HuH-7.5 (cell line): ENCODE results near the gene ALG12.

Experiments
- DNase-seq: peaks from one replicate; pipeline ENCODE4 v3.0.0; 2011; ENCODE audit warnings: low spot score

The ALG12 gene

DNA sequence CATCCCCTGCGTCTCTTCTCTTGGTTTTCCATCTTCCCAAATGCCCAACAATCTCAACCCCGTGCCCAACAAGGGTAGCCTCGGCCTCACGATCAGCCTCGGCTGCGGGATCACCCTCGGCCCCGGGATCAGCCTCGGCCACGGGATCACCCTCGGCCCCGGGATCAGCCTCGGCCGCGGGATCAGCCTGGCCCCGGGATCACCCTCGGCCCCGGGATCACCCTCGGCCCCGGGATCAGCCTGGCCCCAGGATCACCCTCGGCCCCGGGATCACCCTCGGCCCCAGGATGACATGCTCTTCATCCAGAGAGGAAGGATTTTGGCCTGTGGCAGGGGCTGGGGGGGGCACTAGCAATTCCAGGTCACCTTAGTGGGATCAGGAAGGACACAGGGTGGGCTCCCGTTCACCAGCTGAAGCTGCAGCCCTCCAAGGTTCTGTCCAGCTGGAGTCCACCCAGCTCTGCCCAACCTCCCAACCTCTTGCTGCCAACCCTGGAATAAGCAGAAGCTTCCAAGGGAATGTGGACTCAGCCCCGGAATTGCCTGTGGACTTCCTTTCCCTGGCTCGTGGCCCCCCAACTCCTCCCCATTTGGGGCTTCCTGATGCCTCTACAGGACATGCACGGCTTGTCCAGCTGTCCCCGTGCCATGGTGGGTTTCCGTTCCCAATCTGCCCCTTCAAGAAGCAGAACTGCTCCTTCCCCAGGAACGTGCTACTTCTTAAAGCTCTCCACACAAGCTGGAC, 6.2 kb downstream of the ALG12 start:
- no peak for DNase-seq

DNA sequence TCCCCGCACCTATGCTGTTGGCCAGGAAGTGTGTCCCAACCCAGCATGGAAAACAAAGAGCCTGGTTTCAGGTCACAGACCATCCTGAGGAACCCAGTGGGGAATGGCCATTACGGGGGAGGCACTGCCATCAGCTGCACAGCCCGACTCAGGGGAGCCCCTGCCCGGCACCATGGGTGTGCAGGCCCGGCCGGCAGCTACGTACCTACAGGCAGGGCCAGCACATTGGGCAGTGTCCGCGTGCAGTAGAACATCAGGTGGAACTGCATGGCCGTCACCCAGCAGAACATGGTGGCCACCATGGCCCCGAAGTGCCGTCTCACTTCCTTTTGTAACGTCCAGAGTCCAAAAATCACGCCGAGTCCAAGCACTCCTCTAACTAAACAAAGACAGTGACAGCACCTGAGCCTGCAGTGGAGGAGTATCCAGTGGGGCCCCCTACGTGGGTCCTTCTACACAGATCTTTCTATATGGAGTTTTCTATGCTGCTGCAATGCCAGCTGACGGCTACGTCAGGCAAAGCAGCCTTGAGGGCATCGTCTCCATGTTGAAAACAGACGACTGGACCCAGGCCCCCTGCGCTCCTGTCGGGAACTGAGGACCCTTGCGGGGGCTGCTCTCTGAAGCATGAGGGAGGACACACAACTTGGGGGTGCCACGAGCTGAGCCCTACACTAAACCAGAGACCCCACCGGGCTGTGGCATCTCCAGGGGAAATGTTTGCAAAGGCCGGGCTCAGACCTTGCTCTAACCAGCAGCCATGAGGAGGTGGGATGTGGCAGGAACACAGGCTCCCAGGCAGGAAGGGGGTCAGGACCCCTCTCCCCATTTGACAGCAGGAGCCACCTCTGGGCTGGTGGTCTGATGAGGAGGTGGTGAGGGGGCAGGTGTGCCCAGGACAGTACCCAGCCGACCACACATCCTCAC, 7.7 kb downstream of the ALG12 start:
- no peak for DNase-seq

DNA sequence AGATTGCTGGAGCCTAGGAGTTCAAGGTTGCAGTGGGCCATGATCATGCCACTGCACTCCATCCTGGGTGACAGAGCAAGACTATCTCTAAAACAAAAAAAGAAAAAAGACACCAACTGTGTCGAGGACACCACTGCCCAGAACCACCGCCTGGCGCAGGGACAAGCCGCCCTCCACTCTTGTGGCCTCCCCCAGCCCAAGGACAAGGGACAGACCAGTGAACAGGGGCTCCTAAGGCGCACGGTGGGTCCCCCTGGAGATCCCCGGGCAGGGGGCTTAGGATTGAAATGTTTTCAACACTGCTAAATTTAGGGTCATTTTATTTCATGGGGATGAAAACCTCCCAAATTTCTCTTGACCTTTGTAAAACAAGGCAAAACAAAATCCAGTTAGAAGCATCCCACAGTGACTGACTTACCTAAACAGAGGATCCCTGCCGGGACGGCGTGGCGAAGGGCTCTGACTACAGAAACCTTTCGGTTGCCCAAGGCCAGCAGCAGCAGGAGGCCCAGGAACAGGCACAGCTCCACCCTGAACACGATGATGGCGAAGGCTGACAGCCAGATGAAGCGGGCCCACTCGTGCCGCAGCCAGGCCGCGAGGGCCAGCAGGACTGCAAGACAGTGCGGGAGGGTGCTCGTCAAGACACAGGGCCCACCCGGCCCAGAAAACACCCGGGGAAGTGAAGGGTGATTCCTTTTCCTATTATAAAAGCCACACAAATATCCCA, 8.6 kb downstream of the ALG12 start:
- no peak for DNase-seq

DNA sequence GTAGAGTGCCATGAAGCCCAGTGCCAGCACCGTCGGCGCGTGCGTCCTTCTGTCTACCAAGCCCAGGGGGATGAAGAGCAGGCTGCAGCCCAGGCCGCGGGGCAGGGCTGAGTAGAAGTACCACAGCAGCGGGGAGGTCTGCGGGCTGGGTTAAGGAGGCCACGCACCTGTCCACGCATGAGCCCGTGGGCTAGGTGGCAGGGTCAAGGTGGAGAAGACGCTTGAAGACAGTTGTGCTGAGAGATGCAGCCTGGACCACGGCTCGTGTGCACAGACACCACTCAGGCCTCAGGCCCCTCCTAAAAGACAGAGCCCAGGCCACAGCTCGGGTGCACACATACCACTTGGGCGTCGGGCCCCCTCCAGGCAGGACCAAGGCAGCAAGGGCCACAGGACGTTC, 10.4 kb downstream of the ALG12 start:
- no peak for DNase-seq

DNA sequence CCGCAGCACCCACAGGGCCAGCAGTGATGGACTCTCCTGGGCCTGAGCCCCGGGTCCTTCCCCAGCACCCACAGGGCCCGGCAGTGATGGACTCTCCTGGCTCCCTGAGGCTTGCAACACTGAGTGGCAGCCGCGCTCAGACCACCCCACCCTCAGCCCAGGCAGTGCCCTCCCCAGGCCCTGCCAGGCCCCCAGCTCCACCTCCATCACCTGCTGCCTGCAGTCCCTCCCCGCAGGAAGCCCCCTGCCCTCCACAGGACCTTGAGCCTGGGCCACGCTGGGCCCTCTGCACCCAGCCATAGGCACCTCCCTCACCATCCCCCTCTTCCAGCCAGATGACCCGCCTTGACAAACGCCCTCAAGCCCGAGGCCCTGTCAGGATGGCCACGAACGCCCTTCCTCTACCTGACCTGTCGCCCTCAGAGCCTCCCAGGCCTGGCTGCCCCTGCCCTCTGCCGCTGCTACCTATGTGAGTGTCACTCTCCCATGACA, 11.4 kb downstream of the ALG12 start:
- DNase-seq: no peak

DNA sequence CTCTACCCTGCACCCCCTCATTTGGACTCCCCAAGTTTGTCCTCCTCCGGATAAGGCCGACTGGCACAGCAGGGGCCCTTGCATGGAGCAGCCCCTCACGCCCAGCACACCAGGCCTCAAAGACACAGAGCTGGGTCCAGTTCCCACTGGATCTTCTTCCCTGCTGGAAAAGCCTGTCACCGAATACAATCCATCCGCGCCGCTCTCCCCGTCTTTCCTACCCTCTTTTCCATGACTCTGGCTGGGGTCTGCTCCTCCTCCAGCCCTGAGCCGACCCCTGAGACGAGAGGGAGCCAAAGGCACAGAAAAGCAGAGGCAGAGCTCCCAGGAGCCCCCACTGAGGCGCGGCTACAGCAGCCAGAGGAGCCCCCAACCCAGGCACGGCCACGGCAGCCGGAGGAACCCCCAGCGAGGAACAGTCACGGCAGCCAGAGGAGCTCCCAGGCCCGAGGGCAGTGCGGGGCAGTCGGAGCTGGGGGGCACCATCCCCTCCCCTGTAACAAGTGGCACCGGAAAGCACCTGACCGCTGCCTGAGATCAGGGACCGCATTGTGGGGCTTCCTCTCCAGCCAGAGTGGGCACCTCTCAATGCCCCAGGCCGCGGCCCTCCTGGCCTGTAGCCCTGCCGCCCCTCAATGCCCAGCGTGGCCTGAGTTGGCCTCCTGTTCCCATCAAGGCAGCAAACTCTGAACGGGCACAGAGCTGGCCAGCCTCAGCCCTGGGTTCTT, 12.0 kb downstream of the ALG12 start:
- no peak for DNase-seq

DNA sequence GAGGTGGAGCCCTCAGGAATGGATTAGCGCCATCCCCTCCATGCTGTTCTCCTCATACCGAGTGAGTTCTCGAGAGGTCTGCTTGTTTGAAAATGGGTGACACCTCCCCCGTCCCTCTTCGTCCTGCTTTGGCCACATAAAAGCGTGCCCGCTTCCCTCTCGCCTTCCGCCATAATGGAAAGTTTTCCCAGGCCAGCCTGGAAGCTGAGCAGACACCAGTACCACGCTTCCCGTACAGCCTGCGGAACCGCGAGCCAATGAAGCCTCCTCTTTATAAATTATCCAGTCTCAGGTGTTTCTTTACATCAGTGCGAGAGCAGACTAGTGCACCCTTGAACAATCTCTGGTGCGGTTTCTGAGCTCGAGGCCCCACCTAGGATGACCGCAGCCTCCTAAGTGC, 12.8 kb downstream of the ALG12 start:
- DNase-seq: no peak

DNA sequence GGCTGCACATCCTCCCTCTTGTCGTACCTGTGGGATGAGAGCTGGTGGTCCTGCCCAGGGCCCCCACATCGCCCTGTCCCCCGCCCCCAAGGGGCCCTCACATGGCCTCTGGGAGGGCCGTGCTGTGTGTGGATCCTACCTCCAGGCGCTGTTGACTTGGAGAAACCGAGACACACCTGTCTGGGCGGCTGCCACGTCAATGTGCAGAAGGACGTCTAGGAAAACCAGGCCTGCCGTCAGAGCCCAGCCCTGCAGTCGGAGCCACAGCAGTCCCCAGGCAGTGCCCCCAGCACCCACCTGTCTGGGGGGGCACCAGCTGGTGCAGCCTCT, 14.2 kb downstream of the ALG12 start:
- DNase-seq: no peak

DNA sequence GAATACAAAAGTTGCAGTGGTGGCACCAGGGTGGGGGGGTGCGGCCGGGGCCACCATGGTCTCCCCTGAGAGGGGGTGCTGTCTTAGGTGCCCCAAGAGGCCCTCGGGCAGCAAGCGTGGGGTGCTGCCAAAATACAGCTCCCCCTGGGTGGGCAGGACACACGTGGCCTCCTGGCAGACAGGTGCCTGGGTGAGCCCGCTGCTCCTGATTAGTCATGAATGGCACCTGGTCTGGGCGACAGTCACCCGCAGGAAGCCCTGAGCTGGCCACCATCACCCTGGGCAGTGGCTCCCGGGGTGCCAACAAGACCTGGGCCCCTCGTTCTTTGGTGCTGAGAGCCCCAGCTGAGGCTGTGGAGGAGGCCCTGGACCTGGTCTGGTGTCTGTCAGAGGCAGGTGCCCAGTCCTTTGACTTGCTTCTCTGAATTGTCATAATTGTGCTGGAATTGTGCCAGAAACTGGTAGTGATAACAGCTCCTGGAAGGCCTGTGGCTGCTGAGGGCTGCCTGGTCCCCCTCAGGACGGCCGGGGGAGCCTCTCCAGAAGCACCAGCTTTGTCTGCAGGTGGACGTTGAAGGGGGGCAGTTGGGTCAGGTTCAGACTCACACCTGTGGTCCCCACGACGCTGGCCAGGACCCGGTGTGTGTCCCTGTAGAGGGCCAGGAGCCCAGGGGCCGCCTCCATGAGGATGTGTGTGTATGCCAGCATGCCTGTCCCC, 14.8 kb downstream of the ALG12 start:
- no peak for DNase-seq

DNA sequence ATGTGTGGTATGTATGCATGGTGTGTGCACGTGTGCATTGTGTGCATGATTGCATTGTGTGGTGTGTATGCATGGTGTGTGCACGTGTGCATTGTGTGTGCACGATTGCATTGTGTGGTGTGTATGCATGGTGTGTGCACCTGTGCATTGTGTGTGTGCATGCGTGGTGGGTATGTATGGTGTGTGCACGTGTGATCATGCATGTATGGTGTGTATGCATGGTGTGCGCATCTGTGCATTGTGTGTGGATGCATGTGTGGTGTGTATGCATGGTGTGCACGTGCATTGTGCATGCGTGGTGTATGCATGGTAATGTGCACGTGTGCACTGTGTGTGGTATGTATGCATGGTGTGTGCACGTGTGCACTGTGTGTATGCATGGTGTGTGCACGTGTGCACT, 16.8 kb downstream of the ALG12 start:
- DNase-seq: no peak

DNA sequence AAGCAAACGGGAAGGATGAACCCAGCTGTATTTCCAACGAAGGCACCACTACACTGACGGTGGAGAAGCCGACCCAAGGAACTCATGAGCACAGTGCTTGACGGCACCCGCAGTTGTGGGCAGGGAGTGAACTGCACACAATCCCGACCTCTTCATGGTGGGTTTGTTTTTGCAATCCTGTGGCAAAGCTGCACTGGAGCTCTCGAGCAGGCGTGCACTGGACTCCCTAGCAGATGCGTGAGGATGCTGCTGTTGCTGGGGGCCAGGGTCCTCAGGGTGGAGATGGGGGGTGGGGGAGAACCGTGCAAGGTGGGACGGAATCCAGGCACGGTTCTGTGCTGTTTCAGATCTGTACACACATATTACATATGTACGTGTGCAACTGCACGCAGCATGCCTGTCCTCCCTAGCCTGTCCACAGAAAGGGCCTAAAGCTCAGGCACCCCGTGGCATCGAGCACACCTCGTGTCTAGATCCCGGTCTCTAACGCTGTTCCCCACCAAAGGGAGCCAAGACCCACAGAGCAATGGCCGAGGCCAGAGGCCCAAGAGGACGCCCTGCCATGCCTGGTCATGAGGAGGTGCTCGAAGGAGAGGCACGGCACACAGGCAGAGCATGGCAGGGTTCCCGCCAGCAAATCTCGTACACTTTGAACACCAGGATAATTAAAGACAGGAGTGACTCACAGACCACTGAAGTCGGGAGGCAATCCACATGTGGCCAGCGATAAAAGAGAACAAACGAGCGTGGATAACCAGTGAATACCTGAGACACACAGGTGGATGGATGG, 17.6 kb downstream of the ALG12 start:
- DNase-seq: no peak

DNA sequence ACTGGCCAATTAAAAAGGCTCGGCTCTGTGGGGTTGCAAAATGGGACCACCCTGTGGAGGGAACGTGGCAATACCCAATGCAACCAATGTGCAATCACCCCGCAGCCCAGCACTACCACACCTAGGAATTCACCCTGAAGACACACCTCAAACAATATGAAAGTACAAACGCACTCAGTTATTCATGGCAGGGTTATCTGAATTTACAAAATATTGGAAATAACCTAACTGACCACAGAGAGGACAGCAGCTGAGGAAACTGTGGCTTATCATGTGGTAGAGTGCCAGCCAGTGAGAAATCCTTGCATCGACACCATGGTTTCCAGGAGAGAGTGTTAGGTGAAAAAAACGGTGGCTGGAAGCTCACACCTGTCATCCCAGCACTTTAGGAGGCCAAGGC, 18.7 kb downstream of the ALG12 start:
- no peak for DNase-seq

DNA sequence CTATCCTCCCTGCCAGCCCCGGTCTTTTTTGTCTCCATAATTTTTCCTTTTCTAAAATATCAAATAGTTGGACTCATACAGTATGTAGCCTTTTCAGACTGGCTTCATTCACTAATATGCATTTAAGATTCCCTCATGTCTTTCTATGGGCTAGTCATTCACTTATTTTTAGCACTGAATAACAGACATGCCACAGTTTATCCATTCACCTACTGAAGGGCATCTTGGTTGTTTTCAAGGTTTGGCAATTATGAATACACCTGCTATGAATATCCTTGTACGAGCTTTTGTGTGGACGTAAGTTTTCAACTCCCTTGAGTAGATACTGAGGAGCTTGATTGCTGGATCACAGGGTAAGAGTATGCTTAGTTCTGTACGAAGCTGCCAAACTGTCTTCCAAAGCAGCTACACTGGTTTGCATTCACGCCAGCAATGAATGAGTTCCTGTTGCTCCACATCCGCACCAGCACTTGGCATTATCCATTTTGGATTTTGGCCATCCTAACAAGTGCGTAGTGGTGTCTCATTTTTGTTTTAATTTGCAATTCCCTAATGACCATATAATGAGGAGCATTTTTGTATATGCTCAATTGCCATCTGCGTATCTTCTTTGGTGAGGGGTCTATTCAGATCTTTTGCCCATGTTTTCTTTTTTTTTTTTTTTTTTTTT, 21.1 kb downstream of the ALG12 start:
- DNase-seq: no peak

DNA sequence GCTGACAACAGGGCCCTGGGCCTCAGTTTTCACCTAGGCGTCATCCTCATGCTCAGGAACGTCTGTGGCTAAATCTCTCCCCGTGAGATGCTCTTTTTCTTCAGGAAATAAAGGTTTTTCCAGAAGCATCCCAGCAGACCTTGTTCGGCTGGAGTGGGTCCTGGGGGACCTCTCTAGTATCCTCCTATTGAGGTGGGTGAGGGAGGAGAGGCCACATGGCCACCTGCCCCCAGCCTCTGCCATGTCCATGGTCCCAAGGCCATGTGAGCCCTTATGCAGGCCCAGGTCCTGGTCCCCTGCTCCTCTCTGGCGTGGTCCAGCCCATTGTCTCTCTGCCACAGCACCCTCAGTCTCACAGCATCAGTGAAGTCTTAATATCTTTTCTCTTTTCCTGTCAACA, 22.0 kb downstream of the ALG12 start:
- no peak for DNase-seq

DNA sequence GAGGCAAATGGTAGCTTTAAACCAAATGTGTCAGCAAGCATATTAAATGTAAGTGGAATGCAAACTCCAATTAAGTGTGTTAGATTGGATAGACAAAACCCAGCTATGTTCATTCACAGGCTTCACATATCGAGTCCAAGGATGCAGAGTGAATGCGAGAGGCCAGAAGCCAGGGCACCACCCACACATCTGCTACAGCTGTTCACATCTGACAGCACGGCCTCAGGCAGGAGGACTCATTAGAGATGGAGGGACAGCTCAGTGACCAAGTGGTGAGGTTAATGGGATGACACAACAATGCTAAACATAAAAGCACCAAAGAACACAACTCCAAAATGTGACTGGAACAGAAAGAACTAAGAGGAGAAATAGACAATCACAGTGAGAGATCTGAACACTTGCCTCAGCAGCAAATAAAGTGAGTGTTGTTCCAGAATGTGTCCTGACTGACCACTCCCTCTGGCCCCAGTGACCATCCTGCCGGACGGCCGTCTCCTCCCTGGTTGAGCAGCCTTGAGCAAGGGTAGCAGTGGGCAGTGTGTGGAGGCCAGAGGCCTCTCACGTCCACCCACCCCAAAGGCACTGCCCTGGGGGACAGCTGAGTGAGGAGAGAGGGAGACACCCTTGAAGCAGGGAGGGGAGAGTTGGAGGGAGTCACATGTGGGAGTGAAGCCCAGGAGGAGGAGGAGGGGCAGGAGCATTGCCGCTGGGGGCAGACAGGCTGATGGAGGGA, 23.8 kb downstream of the ALG12 start:
- no peak for DNase-seq

DNA sequence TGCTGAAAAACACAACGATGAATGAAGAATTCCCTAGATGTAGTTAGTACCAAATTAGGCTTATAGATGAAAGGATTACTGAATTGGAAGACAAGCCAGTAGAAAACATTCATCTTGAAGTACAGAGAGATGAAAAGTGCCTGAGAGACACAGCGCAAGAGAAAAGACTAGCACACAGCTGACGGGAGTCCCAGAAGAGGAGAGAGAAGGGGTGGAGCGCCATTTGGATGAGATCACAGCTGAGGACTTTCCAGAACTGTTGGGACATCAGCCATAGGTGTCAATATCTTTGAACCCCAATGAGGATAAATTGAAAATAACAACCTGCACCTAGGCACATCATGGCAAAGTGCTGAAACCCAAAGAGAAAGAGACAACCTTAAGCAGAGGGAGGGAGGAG, 25.2 kb downstream of the ALG12 start:
- no peak for DNase-seq

DNA sequence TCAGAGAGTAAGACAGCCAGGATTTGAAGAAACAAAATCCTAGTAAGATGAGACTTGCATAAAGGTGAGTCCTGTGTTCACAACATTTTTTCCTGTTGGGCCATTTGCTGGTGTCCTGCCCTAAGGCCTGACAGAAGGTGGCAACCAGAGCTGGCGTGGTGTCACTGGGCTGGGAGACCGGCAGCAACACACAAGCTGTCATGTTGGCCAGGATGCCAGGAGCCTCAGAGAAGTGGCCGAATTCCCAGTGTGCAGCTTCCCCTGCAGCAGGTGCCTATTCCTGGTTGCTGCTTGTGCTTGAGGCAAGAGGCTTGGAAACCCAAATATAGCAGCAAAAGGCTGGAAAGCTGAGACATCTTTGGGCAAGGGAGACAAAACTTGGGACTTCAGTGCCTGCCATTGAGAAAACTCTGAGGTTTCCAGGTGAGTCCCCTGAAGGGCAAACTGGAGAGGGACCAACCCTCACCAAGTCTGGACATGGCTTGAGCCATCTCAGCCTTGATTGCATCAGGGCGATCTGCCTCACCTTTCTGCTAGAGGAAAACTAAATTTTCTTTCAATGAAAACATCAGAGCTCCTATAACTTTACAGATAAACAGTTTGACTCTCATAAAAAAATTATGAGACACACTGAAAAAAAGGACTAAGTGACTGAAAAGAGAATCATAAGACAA, 25.9 kb downstream of the ALG12 start:
- no peak for DNase-seq

DNA sequence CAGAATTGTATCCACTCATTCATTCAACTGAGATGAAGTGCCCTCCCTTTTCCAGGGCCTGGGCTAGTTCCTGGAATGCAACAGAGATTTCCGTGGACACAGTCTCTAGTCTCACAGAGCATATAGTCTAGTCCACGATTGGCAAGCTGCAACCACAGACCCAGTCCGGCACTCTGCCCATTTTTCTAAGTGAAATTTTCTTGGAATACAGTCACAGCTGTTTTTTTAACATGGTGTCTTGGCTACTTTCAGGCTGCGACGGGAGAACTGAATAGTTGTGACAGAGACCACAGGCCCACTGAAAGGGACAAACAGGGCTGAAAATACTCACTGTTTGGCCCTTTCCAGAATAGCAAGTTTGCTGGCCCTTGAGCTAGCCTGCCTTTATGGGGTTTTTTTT, 29.2 kb downstream of the ALG12 start:
- no peak for DNase-seq

DNA sequence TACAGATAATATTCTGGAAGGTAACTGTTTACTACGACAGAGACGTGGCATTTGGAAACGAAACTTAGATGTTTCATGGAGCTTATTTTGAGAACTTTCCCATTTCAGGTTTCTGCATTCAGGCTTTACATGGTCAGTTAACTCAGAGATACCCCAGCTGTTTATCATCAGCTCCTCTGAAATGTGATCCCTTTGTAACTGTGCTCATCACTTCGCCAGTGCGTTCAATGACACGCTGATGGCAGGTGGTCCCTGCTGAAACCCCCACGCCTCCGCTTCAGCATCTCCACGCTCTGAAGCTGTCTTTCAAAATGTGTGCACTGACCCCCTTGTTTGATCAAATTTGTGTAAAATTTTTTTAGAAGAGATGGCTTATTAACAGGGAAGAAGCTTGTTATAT, 30.5 kb downstream of the ALG12 start:
- DNase-seq: no peak
